ENCODE data around the gene LGI4. TPM values are rescaled to one million over a fixed set of nuclear protein-coding genes. Genes with fewer than 3 reads are reported as not detected.

LGI4 gene
- total RNA-seq, 1 experiment from 2014 or later: not detected

GRCh38 chr19:35156673-35157014 lies 21.8 kb upstream of the LGI4 start:
- ChIA-PET POLR2A (ENCODE audit: low non-redundant PET) (no interaction called here), CTCF (no interaction called here)
- DNase-seq (ENCODE audit: low spot score): no peak
- Histone ChIP-seq H3K27me3 (replicated peaks; ENCODE audit: insufficient read depth, low read depth, low read length, poor library complexity) (peaks cover 25% of the 10 kb centered on the region), H3K4me3 (ENCODE audit: low read depth, low read length, poor library complexity, severe bottlenecking) (no peak overlapping the region), H3K36me3 (ENCODE audit: insufficient read depth, low read length, poor library complexity, severe bottlenecking) (no peaks in the 10 kb centered on the region), H3K27ac (ENCODE audit: low read depth, low read length, poor library complexity, severe bottlenecking) (no peak overlapping the region), H3K9me3 (ENCODE audit: low read depth, low read length, poor library complexity, severe bottlenecking) (no peaks in the 10 kb centered on the region), H3K4me1 (ENCODE audit: insufficient read depth, low read length, poor library complexity, severe bottlenecking) (peaks cover 6% of the 10 kb centered on the region)
- intact Hi-C loops (cut with micrococcal nuclease; ENCODE audit: unreplicated experiment): loop anchor here (10.0 kb wide), 1 partner anchor 88 kb away; the partner anchor contains the start of gene LSR
- BruUV-seq (replicated peaks): no TSS peak
- no peak for TF ChIP-seq CTCF (conservative IDR thresholded peaks at IDR 0.05; ENCODE audit: low read depth, low read length)
- TF ChIP-seq EZH2 (IDR thresholded peaks at IDR 0.05; ENCODE audit: borderline replicate concordance, low read depth, low read length, poor library complexity, severe bottlenecking): no peak

DNA sequence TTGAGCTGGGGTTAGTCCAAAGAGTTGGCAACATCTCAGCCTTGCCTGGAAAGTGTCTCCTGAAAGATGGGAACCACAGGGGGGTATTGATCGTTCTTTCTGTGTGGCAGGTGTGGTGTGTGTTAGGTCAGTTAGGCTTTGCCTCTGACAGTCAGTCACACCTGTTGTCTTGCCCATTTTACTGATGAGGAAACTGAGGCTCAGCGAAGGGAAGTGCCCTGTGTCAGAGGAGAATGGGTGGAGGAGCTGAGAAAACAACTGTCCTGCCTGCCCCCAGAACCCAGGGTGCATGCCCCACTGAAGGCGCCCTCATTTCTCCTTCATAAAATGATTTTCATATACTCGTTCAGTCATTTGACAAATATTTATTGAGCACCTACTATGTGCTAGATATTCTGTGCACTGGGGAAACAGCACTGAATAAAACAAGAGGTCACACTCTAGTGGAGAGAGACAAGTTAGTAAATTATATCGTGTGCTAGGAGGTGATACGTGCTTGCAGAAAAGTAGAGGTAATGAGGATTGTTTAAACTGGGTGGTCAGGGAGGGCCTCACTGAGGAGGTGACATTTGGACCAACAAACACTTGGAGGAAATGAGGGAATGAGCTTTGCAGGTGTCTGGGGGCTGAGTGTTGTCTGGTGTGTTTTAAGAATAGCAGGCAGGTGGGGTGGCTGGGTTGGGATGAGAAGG lies 21.3 kb upstream of the LGI4 start:
- intact Hi-C loops (cut with micrococcal nuclease; ENCODE audit: unreplicated experiment): loop anchor here (10.0 kb wide), 1 partner anchor 89 kb away; the partner anchor contains the start of gene LSR
- no peak for DNase-seq (ENCODE audit: low spot score)
- H3K4me1 ChIP-seq (ENCODE audit: insufficient read depth, low read length, poor library complexity, severe bottlenecking): peaks cover 6% of the 10 kb centered on the region
- no peak for TF ChIP-seq EZH2 (IDR thresholded peaks at IDR 0.05; ENCODE audit: borderline replicate concordance, low read depth, low read length, poor library complexity, severe bottlenecking)
- TF ChIP-seq CTCF (conservative IDR thresholded peaks at IDR 0.05; ENCODE audit: low read depth, low read length): no peak
- peaks cover 25% of the 10 kb centered on the region for H3K27me3 ChIP-seq (replicated peaks; ENCODE audit: insufficient read depth, low read depth, low read length, poor library complexity)
- no peak overlapping the region for H3K4me3 ChIP-seq (ENCODE audit: low read depth, low read length, poor library complexity, severe bottlenecking)
- H3K27ac ChIP-seq (ENCODE audit: low read depth, low read length, poor library complexity, severe bottlenecking): no peak overlapping the region
- no peaks in the 10 kb centered on the region for H3K36me3 ChIP-seq (ENCODE audit: insufficient read depth, low read length, poor library complexity, severe bottlenecking)
- ChIA-PET CTCF (no interaction called here), POLR2A (ENCODE audit: low non-redundant PET) (no interaction called here)
- no peaks in the 10 kb centered on the region for H3K9me3 ChIP-seq (ENCODE audit: low read depth, low read length, poor library complexity, severe bottlenecking)
- BruUV-seq (replicated peaks): no TSS peak

DNA sequence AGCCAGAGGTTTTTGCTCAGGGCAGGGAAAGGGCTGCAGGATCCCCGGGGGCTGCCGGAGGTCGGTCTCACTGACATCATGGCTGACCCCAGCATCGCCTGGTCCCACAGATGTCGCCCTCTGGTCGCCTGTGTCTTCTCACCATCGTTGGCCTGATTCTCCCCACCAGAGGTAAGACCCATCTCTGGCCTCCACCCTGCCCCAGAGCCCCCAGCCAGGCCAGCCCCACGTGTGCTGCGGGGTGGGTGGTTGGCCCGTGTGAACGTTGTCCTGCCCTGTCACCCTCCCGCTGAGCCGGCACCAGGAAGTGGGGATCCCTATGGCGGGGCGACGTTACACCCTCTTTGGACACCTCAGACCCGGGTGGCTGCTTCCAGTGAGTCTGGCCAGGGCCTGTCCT lies 20.6 kb upstream of the LGI4 start:
- no TSS peak for BruUV-seq (replicated peaks)
- DNase-seq (ENCODE audit: low spot score): no peak
- no peak overlapping the region for H3K27ac ChIP-seq (ENCODE audit: low read depth, low read length, poor library complexity, severe bottlenecking)
- H3K9me3 ChIP-seq (ENCODE audit: low read depth, low read length, poor library complexity, severe bottlenecking): no peaks in the 10 kb centered on the region
- H3K4me3 ChIP-seq (ENCODE audit: low read depth, low read length, poor library complexity, severe bottlenecking): peak overlapping the region; percentile 66
- POLR2A ChIA-PET (ENCODE audit: low non-redundant PET): no interaction called here
- H3K4me1 ChIP-seq (ENCODE audit: insufficient read depth, low read length, poor library complexity, severe bottlenecking): peaks cover 6% of the 10 kb centered on the region
- H3K27me3 ChIP-seq (replicated peaks; ENCODE audit: insufficient read depth, low read depth, low read length, poor library complexity): peaks cover 25% of the 10 kb centered on the region
- H3K36me3 ChIP-seq (ENCODE audit: insufficient read depth, low read length, poor library complexity, severe bottlenecking): no peaks in the 10 kb centered on the region
- TF ChIP-seq CTCF (conservative IDR thresholded peaks at IDR 0.05; ENCODE audit: low read depth, low read length) (no peak), EZH2 (IDR thresholded peaks at IDR 0.05; ENCODE audit: borderline replicate concordance, low read depth, low read length, poor library complexity, severe bottlenecking) (no peak)
- intact Hi-C loops (cut with micrococcal nuclease; ENCODE audit: unreplicated experiment): loop anchor here (10.0 kb wide), 1 partner anchor 89 kb away; the partner anchor contains the start of gene LSR
- CTCF ChIA-PET: no interaction called here

Measured in A673 (cell line).